GM03348 (cell line): Measurements from ENCODE around the gene COPB1.

ENCODE experiments used
- DNase-seq: peaks from one replicate; pipeline ENCODE4 v3.0.0; 2012; ENCODE audit warnings: low spot score

COPB1 gene

GRCh38 chr11:14503023-14503422 is 3.4 kb upstream of the COPB1 start:
- no peak for DNase-seq

GRCh38 chr11:14502039-14502438 is 2.4 kb upstream of the COPB1 start:
- DNase-seq: no peak

- peak; percentile 62 for DNase-seq
Observed at GRCh38 chr11:14500181-14500651, 605 bp upstream of the COPB1 start.

- DNase-seq: peak; percentile 47
Observed at GRCh38 chr11:14499178-14499559, 442 bp downstream of the COPB1 start.

DNA sequence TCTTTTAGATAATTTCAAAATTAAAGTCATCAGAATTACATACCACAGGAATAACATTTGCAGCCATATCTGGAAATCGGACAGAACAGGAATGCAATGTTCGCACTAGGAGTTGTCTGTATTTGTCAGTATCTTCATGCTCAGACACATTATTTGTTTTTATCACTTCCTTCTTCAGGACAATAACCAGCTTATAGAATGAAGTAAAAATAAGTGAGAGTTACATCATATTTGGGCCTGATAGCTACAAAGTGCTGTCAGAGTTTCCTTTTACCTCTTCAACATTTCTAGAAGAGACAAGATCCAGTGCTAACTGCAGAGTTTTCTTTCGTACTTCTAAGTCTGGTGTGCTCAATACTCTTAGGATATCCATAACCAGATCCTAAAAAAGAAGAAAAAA is 18.9 kb downstream of the COPB1 start:
- DNase-seq: peak; percentile 6

- no peak for DNase-seq
Observed at GRCh38 chr11:14471127-14471526, 28.5 kb downstream of the COPB1 start.

GRCh38 chr11:14463623-14464022 is 36.0 kb downstream of the COPB1 start:
- no peak for DNase-seq

GRCh38 chr11:14460147-14460546 is 39.5 kb downstream of the COPB1 start:
- no peak for DNase-seq

DNA sequence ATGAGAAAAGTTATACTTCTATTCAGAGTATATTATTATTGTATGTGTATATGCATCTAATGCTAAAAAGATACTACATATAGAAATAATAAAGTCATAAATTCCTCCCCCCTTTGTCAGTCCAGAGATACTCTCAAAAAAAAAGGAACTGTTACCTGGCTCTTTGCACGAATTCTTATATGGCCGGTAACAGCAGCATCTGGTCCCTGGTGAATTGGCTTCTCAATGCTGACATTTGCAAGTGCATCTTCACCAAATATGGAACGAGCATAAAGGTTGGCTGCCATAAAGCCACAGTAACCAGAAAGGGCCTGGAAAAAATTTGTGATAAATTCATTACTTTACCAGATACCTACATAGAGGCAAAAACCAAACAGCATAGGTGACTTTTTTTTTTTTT is 41.2 kb downstream of the COPB1 start:
- no peak for DNase-seq

- DNase-seq: no peak
Observed at GRCh38 chr11:14455648-14456430, 43.8 kb downstream of the COPB1 start.

- DNase-seq: peak; percentile 45
Observed at GRCh38 chr11:14454861-14455632, 44.6 kb downstream of the COPB1 start.

DNA sequence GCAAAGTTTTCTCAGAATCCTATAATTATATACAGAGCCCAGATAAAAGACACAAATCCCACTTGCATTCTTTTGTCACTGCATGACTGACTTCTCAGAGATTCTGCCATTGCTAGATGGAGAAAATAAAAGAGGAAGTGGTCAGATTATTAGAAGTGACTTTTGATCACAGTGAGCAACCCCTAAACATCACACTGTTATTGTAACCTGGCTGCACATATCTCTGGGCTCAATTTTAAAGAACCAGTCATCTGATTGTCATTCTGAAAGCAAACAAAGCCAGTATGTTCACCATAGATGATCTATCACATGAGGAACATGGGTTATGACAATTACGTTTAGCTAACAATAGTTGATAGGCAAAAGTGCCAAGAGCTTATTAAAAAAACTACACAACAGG is 47.8 kb downstream of the COPB1 start:
- no peak for DNase-seq

GRCh38 chr11:14449302-14449714 is 50.3 kb downstream of the COPB1 start:
- DNase-seq: peak; percentile 47

DNA sequence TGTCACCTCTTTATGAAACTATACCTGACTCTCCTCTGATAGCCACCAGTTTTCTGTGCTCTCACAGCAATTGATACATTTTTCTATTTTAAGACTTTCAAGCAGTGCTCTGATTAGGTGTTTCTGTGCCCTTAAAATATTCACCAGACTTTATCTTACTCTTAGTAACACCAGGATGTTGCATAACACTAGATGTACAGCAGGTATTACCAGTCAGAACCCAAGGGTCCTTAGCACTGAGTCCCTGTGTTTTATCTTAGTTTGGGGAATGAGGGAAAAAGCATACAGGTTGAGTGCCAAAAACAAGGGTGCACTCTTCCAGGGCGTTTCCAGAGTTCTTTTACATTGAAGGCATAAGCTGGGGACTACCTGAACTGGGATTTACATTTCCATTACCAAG is 51.4 kb downstream of the COPB1 start:
- DNase-seq: no peak

GRCh38 chr11:14446701-14447169 is 52.9 kb downstream of the COPB1 start:
- DNase-seq: peak; percentile 62

DNA sequence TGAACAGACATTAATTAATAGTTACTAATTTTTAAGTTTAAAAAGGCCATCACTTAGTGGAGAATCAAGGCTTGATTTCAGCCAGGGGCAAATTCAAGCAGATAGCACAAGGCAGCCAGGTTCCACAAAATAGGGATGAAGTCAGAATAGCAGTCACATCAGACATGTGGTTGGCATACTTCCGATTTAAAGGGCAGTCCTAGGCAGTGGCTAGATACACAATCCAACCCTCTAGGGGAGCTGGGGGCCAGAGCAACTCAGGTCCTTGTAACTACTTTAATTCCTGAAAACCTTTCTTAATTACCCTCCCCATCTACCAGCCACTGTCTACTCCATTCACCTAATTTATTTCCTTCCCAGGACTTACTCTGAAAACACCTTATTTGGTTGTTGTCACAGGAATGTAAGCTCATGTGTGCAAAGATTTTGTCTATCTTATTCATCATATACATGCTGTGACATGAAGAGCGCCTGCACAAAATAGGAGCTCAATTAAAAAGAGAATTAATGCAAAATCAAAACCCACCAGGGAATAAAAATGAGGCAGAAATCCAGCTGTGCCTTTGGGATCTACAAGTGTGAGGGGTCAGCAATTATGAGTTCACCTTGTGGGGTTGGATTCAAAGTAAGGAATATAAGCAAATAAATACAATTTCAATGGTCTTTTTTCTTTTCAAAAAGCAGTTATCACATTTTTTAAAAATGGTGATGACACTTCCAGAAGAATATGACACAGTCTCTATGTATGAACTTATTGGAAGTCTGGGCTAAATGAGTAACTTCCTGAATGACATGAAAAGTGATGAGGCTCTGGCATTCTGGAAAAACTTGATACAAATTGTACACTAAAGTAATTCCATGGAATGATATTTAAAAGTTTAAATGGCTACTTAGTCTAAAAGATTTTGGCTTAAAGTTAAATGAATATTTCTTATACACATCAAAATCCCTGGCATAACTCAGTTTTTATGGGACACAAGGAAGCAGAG is 53.8 kb downstream of the COPB1 start:
- peak; percentile 38 for DNase-seq

DNA sequence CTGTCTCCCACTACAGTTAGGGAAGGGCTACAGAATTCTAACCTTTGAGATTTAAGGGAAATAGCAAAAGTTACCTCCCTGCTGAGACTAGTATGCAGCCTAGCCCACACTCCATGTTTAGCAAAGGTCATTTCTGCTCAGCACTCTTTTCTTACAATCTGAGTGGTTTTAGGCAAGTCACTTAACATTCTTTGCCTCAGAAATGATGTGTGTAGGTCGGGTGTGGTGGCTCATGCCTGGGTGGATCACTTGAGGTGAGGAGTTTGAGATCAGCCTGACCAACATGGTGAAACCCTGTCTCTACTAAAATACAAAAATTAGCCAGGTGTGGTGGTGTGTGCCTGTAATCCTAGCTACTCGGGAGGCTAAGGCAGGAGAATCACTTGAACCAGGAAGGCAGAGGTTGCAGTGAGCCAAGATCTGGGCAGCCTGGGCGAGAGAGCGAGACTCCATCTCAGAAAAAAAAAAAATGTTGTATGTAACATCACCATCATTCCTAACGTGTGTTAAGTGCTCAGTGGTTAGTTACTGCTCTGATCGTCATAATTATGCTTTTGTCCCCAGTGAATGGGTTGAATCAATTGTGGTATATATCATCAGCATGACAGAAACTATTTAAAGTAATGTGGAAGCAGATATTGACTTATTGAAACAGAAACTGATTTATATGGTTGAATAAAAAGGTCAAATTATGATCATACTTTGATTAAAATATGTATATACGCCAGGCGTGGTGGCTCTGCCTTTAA is 55.0 kb downstream of the COPB1 start:
- DNase-seq: no peak

DNA sequence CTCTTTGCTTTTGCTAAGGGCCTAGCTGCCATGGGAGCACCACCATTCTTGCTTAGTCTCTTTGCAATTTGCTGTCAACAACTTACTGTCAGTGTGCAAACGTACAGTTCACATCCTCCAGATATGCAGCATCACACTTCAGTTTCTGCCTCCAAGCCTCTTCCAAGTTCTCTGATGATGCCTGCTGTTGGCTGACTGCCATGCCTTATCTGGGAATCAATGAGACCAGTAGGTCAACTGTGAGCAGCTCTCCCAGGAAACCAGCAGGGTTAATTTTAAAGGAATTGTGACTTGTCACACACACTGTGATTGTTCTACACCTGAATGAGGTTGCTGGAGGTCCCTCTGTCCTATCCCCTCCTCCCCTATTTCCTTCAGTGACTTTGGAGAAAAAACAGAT is 56.0 kb downstream of the COPB1 start:
- DNase-seq: no peak

DNA sequence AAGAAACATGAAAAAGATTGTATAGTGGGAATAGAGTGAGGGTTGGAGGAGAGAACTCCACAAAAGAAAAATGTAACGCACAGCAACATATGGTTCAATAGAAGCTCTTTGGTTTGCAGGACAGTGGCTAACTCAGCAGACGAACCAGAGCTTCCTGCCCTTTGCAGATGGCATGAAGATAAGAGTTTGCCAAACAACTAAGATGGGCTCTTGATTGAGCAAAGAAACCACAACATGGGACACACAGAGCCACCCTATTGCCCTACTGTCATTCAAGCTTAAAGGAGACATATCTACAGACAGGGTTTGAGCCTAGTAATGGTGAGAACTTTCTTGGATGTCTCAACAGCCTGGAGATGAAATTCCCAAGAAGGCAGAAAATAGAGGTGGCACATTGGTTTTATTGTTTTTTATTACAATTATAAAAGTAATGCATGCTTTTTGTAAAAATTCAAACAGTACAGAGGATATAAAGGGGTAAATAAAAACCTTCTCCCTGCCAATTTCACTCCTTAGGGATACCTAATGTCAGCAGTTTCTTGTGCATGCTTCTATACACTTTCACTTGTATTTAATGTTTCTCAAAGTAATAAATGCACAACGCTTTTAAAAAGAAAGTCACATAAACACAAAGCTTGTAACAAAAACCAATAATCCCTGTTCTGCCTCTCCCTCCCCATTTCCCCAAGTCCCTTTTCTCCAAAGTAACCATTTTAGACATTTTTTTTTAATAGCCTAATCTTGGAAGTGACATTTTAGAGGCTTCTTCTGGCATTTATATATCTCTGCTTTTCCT is 63.7 kb downstream of the COPB1 start:
- no peak for DNase-seq

DNA sequence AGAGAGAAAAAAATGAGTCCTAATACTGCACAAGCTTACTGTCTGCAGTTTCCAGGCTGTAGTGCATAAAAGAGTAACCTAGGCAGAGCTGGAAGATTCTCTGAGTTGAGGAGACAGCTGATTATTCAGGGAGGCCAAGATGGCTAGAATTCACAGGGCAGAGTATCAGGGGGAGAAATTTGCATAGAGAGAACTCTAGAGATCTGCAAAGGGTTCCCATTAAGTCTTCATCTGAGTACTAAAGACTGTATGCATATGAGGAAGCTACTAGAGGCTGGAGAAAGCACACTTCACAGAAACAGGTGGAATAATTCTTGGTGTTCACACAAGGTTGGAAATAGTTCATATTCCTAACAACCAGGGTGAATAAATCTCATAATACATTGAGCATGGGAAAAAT is 74.0 kb downstream of the COPB1 start:
- no peak for DNase-seq
